ENCODE data around the gene ZBTB7B.

ZBTB7B gene

GRCh38 chr1:155002464-155003226 is at the start of gene ZBTB7B:
ZBTB7B (plus strand) TSS chr1:155002802; CDS start chr1:155014661, 11,859 bp downstream.
- H3K4me3 Mint-ChIP-seq, result peak within 1 kb of the TSS; percentile 93
- H3K36me3 Mint-ChIP-seq, result peaks cover 22% of the 10 kb centered on the region
- peak within 1 kb of the TSS; percentile 91 for H3K27ac Mint-ChIP-seq
- DNase-seq (ENCODE audit: low spot score in 2 of 2) (no peak), ATAC-seq (no peak)
- H3K4me1 Mint-ChIP-seq, result peaks cover 59% of the 10 kb centered on the region
- no peaks in the 10 kb centered on the region for H3K9me3 Mint-ChIP-seq

- DNase-seq (ENCODE audit: low spot score in 2 of 2) (no peak), ATAC-seq (no peak)
- H3K27ac Mint-ChIP-seq, result peak overlapping the region; percentile 99
- peak overlapping the region; percentile 95 for H3K4me3 Mint-ChIP-seq
- peaks cover 76% of the 10 kb centered on the region for H3K4me1 Mint-ChIP-seq
- H3K36me3 Mint-ChIP-seq, result peaks cover 60% of the 10 kb centered on the region
- no peaks in the 10 kb centered on the region for H3K9me3 Mint-ChIP-seq
These were observed 49.0 kb upstream of the ZBTB7B start for GRCh38 chr1:154953611-154954038.

GRCh38 chr1:154954541-154954940 is 48.1 kb upstream of the ZBTB7B start:
- H3K9me3 Mint-ChIP-seq, result no peaks in the 10 kb centered on the region
- peak overlapping the region; percentile 99 for H3K27ac Mint-ChIP-seq
- peak overlapping the region; percentile 95 for H3K4me3 Mint-ChIP-seq
- DNase-seq (ENCODE audit: low spot score in 2 of 2) (no peak), ATAC-seq (no peak)
- H3K36me3 Mint-ChIP-seq, result peaks cover 63% of the 10 kb centered on the region
- peaks cover 75% of the 10 kb centered on the region for H3K4me1 Mint-ChIP-seq

GRCh38 chr1:154955039-154955717 is 47.4 kb upstream of the ZBTB7B start:
- peaks cover 81% of the 10 kb centered on the region for H3K4me1 Mint-ChIP-seq
- no peaks in the 10 kb centered on the region for H3K9me3 Mint-ChIP-seq
- DNase-seq (ENCODE audit: low spot score in 2 of 2) (peak in 1 of 2 donors; percentile 83), ATAC-seq (peak; percentile 89)
- peak overlapping the region; percentile 99 for H3K27ac Mint-ChIP-seq
- peaks cover 68% of the 10 kb centered on the region for H3K36me3 Mint-ChIP-seq
- peak overlapping the region; percentile 95 for H3K4me3 Mint-ChIP-seq

DNA sequence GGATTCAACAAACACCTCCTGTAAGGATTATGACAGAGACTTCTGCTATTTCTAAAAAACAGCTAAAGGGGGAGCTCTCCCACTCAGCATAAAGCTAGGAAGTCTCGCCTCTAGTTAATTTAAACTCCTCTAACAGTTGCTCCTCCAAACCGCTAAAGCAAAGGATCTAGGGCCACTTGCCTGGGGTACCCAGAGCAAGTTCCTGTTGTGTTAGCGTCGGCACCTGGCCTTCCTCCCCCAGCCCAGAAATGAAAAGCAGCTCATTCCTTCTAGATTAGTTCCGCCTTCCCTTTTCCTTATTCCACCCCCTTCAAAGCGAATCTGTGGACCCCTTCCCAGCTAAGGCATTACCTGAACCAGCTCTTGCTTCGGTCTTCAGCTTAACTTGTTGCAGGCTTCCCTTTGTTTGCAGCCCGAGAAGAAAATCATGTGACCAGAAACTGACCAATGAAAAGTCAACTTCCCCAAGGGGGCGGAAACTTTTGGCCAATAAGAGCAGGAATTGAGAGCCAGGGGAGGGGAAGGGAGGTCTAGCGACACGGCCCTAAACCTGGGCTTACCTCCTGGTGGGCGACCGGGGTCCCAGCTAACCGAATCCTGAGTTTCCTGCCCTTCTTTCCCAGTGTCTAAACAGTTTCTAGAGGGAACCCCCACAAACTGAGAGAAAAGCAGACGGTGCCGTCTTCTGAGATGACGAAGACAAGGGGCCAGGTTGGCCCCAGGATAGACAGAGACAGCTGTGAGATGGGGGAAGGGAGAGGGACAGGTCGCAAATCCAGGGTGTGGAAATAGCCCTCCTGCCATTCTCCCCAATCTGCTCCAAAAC is 46.7 kb upstream of the ZBTB7B start, which contains the start of gene PBXIP1:
Gene PBXIP1 (minus strand): TSS at position 382 of the 826 bp plus-strand sequence. CDS start 2,378 bp downstream, outside the sequence.
- H3K36me3 Mint-ChIP-seq, result peaks cover 63% of the 10 kb centered on the region
- H3K4me1 Mint-ChIP-seq, result peaks cover 81% of the 10 kb centered on the region
- peak; percentile 72 for ATAC-seq
- DNase-seq (ENCODE audit: low spot score in 2 of 2), result peak; percentile 67 to 90
- no peaks in the 10 kb centered on the region for H3K9me3 Mint-ChIP-seq
- H3K27ac Mint-ChIP-seq, result peak within 1 kb of the TSS; percentile 99
- peak within 1 kb of the TSS; percentile 95 for H3K4me3 Mint-ChIP-seq

DNA sequence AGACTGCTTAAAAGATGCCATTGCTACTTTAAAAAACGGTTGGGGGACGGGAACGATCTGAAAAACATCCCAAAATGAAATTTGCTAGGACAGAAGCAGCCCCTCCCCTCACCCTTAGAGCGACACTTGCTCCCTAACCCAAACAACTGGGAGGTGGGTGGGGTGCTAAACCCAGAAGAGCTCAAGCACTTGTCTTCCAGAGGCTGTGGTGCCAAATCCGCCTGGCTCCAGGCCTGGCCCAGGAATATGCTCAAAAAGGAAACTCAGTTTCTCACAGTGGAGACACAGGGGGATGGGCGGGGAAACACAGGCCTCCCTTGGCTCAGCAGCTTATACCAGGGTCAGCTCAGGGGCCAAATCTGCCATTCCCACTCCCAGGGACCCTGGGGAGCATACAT is 46.1 kb upstream of the ZBTB7B start:
- H3K9me3 Mint-ChIP-seq, result no peaks in the 10 kb centered on the region
- peaks cover 77% of the 10 kb centered on the region for H3K4me1 Mint-ChIP-seq
- ATAC-seq (no peak), DNase-seq (ENCODE audit: low spot score in 2 of 2) (no peak)
- H3K36me3 Mint-ChIP-seq, result peaks cover 60% of the 10 kb centered on the region
- H3K4me3 Mint-ChIP-seq, result peak overlapping the region; percentile 95
- H3K27ac Mint-ChIP-seq, result peak overlapping the region; percentile 99

DNA sequence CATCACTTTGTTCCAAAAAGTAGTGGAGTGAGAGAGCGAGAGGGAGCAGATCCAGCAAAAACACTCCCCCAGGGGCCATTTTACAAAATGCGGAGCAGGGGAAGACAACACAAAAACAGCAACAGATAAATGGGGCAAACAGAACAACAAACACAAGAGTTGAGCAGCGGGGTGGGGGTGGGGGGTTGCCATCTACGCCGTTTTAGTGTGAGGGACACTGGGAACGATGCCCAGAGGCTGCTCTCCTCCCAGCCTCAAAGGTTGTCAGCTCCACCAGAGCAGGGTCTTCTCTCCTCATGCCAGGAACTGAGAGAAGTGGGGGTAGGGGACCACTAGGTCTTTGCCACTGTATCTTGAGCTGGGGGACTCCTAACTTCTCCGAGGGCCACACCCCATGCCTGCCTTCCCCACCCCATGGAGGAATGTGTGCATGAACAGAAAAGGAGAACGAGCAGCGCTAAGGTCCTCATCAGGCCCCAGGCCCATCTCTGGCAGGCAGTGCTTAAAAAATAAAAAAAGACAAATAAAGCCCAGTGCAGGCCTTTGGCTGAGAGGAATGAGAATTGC is 45.4 kb upstream of the ZBTB7B start:
- H3K4me3 Mint-ChIP-seq, result no peak overlapping the region
- peaks cover 58% of the 10 kb centered on the region for H3K36me3 Mint-ChIP-seq
- H3K27ac Mint-ChIP-seq, result peak overlapping the region; percentile 99
- peaks cover 71% of the 10 kb centered on the region for H3K4me1 Mint-ChIP-seq
- no peak for ATAC-seq
- DNase-seq (ENCODE audit: low spot score in 2 of 2), result no peak
- H3K9me3 Mint-ChIP-seq, result no peaks in the 10 kb centered on the region

- DNase-seq (ENCODE audit: low spot score in 2 of 2), result no peak
- Mint-ChIP-seq H3K4me1 (peaks cover 71% of the 10 kb centered on the region), H3K27ac (peak overlapping the region; percentile 40), H3K36me3 (peaks cover 59% of the 10 kb centered on the region), H3K4me3 (no peak overlapping the region), H3K9me3 (no peaks in the 10 kb centered on the region)
- no peak for ATAC-seq
These were observed 44.6 kb upstream of the ZBTB7B start for GRCh38 chr1:154958036-154958435.

DNA sequence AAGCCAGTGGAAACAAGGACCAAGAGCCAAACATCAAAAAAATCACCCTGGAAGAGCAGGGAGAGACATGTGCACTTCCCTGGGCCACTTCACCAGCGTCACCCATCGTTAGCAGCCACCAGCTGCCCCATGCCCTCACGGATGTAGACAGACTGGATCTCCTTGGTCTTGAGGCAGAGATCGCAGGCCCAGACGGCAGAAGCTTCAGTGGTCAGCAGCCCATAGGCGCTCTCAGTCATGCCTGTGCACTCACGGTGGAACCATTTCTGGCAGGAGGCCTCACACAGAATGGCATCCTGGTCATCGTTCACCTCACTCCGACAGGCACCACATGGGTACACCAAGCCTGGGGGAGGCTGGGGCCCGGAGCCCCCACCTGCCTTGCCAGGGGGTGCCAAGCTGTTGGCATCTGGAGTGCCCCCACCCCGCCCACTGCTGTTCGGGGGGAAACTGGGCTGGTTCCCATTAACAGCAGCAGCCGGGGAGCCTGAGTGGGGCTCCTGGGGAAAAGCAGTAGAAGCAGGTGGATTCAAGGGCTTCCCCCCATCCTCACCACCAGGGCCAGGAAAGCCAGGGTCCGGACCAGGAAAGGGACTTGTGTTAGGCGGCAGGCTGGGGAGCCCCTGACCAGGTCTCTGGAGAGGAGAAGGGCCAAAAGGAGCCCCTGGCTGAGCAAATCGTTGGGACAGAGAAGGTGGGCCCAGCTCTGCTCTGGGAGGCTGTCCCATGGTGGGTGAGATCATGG is 43.7 kb upstream of the ZBTB7B start:
- DNase-seq (ENCODE audit: low spot score in 2 of 2) (no peak), ATAC-seq (no peak)
- Mint-ChIP-seq H3K4me3 (peak overlapping the region; percentile 80), H3K4me1 (peaks cover 69% of the 10 kb centered on the region), H3K36me3 (peaks cover 68% of the 10 kb centered on the region), H3K9me3 (no peaks in the 10 kb centered on the region), H3K27ac (peak overlapping the region; percentile 40)

GRCh38 chr1:154959426-154959780 is 43.2 kb upstream of the ZBTB7B start:
- DNase-seq (ENCODE audit: low spot score in 2 of 2) (no peak), ATAC-seq (no peak)
- Mint-ChIP-seq H3K9me3 (no peaks in the 10 kb centered on the region), H3K4me3 (peak overlapping the region; percentile 80), H3K36me3 (peaks cover 69% of the 10 kb centered on the region), H3K4me1 (peaks cover 66% of the 10 kb centered on the region), H3K27ac (peak overlapping the region; percentile 23)

- H3K4me3 Mint-ChIP-seq, result peak overlapping the region; percentile 80
- no peak for DNase-seq (ENCODE audit: low spot score in 2 of 2)
- H3K4me1 Mint-ChIP-seq, result peaks cover 61% of the 10 kb centered on the region
- H3K9me3 Mint-ChIP-seq, result no peaks in the 10 kb centered on the region
- H3K27ac Mint-ChIP-seq, result peak overlapping the region; percentile 81
- H3K36me3 Mint-ChIP-seq, result peaks cover 72% of the 10 kb centered on the region
- no peak for ATAC-seq
These were observed 42.0 kb upstream of the ZBTB7B start for GRCh38 chr1:154960446-154961136.

GRCh38 chr1:154961207-154962155 is 41.1 kb upstream of the ZBTB7B start, which contains the start of gene PYGO2:
PYGO2 (minus strand) TSS chr1:154961782; CDS start chr1:154961576, 206 bp downstream.
- peak; percentile 89 for ATAC-seq
- Mint-ChIP-seq H3K4me1 (peaks cover 54% of the 10 kb centered on the region), H3K36me3 (peaks cover 75% of the 10 kb centered on the region), H3K4me3 (peak within 1 kb of the TSS; percentile 80), H3K9me3 (no peaks in the 10 kb centered on the region), H3K27ac (peak within 1 kb of the TSS; percentile 81)
- peak; percentile 79 to 92 for DNase-seq (ENCODE audit: low spot score in 2 of 2)

All from stimulated activated effector memory CD8-positive, alpha-beta T cell treated with anti-CD3 and anti-CD28 coated beads, Interleukin-12 subunit alpha, Interleukin-12 subunit beta, amount 100 ng/mL, for 72 hours (primary cell).